GM12892 (cell line): ENCODE measurements around the gene AUP1.

ENCODE experiments used
- POLR2A ChIP-seq: IDR thresholded peaks from 2 replicates; pipeline ENCODE4 v1.6.1; 2011; ENCODE audit warnings: low read depth, low read length, control low read depth
- POLR2AphosphoS5 ChIP-seq: IDR thresholded peaks from 2 replicates; pipeline ENCODE4 v1.6.1; 2011; ENCODE audit warnings: low read depth, low read length, control low read depth

DNA sequence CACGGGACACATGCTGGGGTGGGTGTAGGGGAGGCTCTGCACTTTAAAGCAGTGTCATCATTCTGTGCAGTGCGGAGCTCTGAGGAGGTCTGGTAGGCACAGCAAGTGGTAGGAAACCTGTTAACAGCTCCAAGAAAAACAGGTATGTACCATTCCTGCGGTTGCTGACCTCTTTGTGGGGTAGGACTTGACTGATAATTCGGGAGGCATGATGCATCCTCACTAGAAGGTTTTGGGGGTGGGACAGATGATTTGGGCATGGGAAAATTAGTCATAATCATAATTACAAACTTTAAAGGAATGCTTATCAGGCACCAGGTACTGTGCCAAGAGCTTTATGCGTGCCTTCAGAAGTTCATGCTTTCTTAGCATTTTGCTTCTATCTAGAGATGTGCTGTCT, 34.7 kb upstream of the AUP1 start:
- TF ChIP-seq POLR2A, result no peak
- no peak for TF ChIP-seq POLR2AphosphoS5
